HG02610 (cell line): ENCODE measurements around the gene DYSF.

Experiments
- ATAC-seq: cut with Tn5 transposase; IDR thresholded peaks from one replicate; pipeline ENCODE4 v1.9.1; 2021; ENCODE audit warnings: mild to moderate bottlenecking, moderate library complexity; ENCODE audit not compliant: unreplicated experiment

The DYSF gene

GRCh38 chr2:71598526-71598925 is 145.2 kb downstream of the DYSF start:
- ATAC-seq, result no peak

- no peak for ATAC-seq
Observed at GRCh38 chr2:71599038-71599437, 145.7 kb downstream of the DYSF start.

GRCh38 chr2:71599646-71600236 is 146.4 kb downstream of the DYSF start:
- ATAC-seq, result no peak

GRCh38 chr2:71600555-71600954 is 147.2 kb downstream of the DYSF start:
- ATAC-seq, result no peak

- no peak for ATAC-seq
Observed at GRCh38 chr2:71601136-71602114, 148.1 kb downstream of the DYSF start.

- ATAC-seq, result no peak
Observed at GRCh38 chr2:71602115-71602495, 148.7 kb downstream of the DYSF start.

- no peak for ATAC-seq
Observed at GRCh38 chr2:71602581-71602980, 149.2 kb downstream of the DYSF start.

- no peak for ATAC-seq
Observed at GRCh38 chr2:71603311-71603811, 150.0 kb downstream of the DYSF start.

GRCh38 chr2:71603851-71604725 is 150.7 kb downstream of the DYSF start:
- no peak for ATAC-seq

- no peak for ATAC-seq
Observed at GRCh38 chr2:71604726-71605120, 151.4 kb downstream of the DYSF start.

GRCh38 chr2:71605173-71605641 is 151.8 kb downstream of the DYSF start:
- no peak for ATAC-seq

- ATAC-seq, result no peak
Observed at GRCh38 chr2:71605781-71606241, 152.4 kb downstream of the DYSF start.

GRCh38 chr2:71606244-71606643 is 152.9 kb downstream of the DYSF start:
- ATAC-seq, result no peak

GRCh38 chr2:71607151-71607889 is 154.0 kb downstream of the DYSF start:
- ATAC-seq, result no peak

GRCh38 chr2:71608034-71608433 is 154.7 kb downstream of the DYSF start:
- no peak for ATAC-seq

GRCh38 chr2:71608441-71608840 is 155.1 kb downstream of the DYSF start:
- no peak for ATAC-seq

GRCh38 chr2:71609029-71609428 is 155.7 kb downstream of the DYSF start:
- no peak for ATAC-seq

GRCh38 chr2:71609441-71609840 is 156.1 kb downstream of the DYSF start:
- ATAC-seq, result no peak

- no peak for ATAC-seq
Observed at GRCh38 chr2:71609958-71610357, 156.6 kb downstream of the DYSF start.

- ATAC-seq, result no peak
Observed at GRCh38 chr2:71610671-71611070, 157.3 kb downstream of the DYSF start.
